HG02678 (cell line): ENCODE measurements around the gene ZNF644.

ENCODE experiments used
- ATAC-seq: cut with Tn5 transposase; IDR thresholded peaks from one replicate; pipeline ENCODE4 v1.9.1; 2021; ENCODE audit warnings: mild to moderate bottlenecking, moderate library complexity; ENCODE audit not compliant: unreplicated experiment

The ZNF644 gene

GRCh38 chr1:90989302-90989701 is 32.5 kb downstream of the ZNF644 start:
- no peak for ATAC-seq

GRCh38 chr1:90987841-90988240 is 34.0 kb downstream of the ZNF644 start:
- no peak for ATAC-seq

- ATAC-seq, result no peak
These were observed 34.9 kb downstream of the ZNF644 start for GRCh38 chr1:90986953-90987352.

- ATAC-seq, result no peak
These were observed 44.3 kb downstream of the ZNF644 start for GRCh38 chr1:90977522-90977921.

GRCh38 chr1:90973897-90974798 is 47.7 kb downstream of the ZNF644 start:
- ATAC-seq, result no peak

- no peak for ATAC-seq
These were observed 51.6 kb downstream of the ZNF644 start for GRCh38 chr1:90970208-90970607.

- no peak for ATAC-seq
These were observed 52.6 kb downstream of the ZNF644 start for GRCh38 chr1:90969241-90969640.

GRCh38 chr1:90964444-90965035 is 57.3 kb downstream of the ZNF644 start:
- no peak for ATAC-seq

GRCh38 chr1:90963651-90964050 is 58.2 kb downstream of the ZNF644 start:
- ATAC-seq, result no peak

- no peak for ATAC-seq
These were observed 58.6 kb downstream of the ZNF644 start for GRCh38 chr1:90963236-90963635.

- peak; percentile 80 for ATAC-seq
These were observed 62.3 kb downstream of the ZNF644 start for GRCh38 chr1:90959352-90960206.

GRCh38 chr1:90957497-90957896 is 64.3 kb downstream of the ZNF644 start:
- ATAC-seq, result no peak

GRCh38 chr1:90955769-90956168 is 66.1 kb downstream of the ZNF644 start:
- ATAC-seq, result no peak

GRCh38 chr1:90952906-90953305 is 68.9 kb downstream of the ZNF644 start:
- no peak for ATAC-seq

- no peak for ATAC-seq
These were observed 70.8 kb downstream of the ZNF644 start for GRCh38 chr1:90951009-90951408.

- no peak for ATAC-seq
These were observed 73.5 kb downstream of the ZNF644 start for GRCh38 chr1:90948301-90948700.

GRCh38 chr1:90946630-90947029 is 75.2 kb downstream of the ZNF644 start:
- ATAC-seq, result no peak

- no peak for ATAC-seq
These were observed 76.5 kb downstream of the ZNF644 start for GRCh38 chr1:90945287-90945686.

GRCh38 chr1:90943966-90944365 is 77.9 kb downstream of the ZNF644 start:
- no peak for ATAC-seq

GRCh38 chr1:90940746-90941145 is 81.1 kb downstream of the ZNF644 start:
- no peak for ATAC-seq

- ATAC-seq, result no peak
These were observed 85.1 kb downstream of the ZNF644 start for GRCh38 chr1:90936731-90937130.
